HL-60 (cell line): Measurements from ENCODE around the gene PIP4K2A.

Experiments
- GABPA ChIP-seq: IDR thresholded peaks from 2 replicates; pipeline ENCODE4 v1.6.1; 2012; ENCODE audit warnings: low read depth
- POLR2AphosphoS5 ChIP-seq: IDR thresholded peaks from 2 replicates; pipeline ENCODE4 v1.6.1; 2012; ENCODE audit warnings: low read depth
- SPI1 ChIP-seq: IDR thresholded peaks from 2 replicates; pipeline ENCODE4 v1.6.1; 2012; ENCODE audit warnings: low read depth, mild to moderate bottlenecking, borderline replicate concordance
- TF ChIP-seq, protein P1 (sequence below): IDR thresholded peaks from one replicate; pipeline ENCODE4 v1.5.1; 2011; ENCODE audit warnings: low read length, control low read depth, inconsistent platforms; ENCODE audit not compliant: insufficient read depth
- TF ChIP-seq, protein P2 (sequence below): IDR thresholded peaks from 2 replicates; pipeline ENCODE4 v1.6.1; 2012; ENCODE audit warnings: low read depth; ENCODE audit not compliant: insufficient replicate concordance

GRCh38 chr10:22629126-22629525 lies 85.3 kb downstream of the PIP4K2A start:
- TF ChIP-seq, protein P1, sequence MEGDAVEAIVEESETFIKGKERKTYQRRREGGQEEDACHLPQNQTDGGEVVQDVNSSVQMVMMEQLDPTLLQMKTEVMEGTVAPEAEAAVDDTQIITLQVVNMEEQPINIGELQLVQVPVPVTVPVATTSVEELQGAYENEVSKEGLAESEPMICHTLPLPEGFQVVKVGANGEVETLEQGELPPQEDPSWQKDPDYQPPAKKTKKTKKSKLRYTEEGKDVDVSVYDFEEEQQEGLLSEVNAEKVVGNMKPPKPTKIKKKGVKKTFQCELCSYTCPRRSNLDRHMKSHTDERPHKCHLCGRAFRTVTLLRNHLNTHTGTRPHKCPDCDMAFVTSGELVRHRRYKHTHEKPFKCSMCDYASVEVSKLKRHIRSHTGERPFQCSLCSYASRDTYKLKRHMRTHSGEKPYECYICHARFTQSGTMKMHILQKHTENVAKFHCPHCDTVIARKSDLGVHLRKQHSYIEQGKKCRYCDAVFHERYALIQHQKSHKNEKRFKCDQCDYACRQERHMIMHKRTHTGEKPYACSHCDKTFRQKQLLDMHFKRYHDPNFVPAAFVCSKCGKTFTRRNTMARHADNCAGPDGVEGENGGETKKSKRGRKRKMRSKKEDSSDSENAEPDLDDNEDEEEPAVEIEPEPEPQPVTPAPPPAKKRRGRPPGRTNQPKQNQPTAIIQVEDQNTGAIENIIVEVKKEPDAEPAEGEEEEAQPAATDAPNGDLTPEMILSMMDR = no peak
- TF ChIP-seq, protein P2, sequence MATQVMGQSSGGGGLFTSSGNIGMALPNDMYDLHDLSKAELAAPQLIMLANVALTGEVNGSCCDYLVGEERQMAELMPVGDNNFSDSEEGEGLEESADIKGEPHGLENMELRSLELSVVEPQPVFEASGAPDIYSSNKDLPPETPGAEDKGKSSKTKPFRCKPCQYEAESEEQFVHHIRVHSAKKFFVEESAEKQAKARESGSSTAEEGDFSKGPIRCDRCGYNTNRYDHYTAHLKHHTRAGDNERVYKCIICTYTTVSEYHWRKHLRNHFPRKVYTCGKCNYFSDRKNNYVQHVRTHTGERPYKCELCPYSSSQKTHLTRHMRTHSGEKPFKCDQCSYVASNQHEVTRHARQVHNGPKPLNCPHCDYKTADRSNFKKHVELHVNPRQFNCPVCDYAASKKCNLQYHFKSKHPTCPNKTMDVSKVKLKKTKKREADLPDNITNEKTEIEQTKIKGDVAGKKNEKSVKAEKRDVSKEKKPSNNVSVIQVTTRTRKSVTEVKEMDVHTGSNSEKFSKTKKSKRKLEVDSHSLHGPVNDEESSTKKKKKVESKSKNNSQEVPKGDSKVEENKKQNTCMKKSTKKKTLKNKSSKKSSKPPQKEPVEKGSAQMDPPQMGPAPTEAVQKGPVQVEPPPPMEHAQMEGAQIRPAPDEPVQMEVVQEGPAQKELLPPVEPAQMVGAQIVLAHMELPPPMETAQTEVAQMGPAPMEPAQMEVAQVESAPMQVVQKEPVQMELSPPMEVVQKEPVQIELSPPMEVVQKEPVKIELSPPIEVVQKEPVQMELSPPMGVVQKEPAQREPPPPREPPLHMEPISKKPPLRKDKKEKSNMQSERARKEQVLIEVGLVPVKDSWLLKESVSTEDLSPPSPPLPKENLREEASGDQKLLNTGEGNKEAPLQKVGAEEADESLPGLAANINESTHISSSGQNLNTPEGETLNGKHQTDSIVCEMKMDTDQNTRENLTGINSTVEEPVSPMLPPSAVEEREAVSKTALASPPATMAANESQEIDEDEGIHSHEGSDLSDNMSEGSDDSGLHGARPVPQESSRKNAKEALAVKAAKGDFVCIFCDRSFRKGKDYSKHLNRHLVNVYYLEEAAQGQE = no peak
- no peak for TF ChIP-seq SPI1
- TF ChIP-seq POLR2AphosphoS5 = no peak
- no peak for TF ChIP-seq GABPA
